Measurements from ENCODE around the gene TRDN.

Gene TRDN

GRCh38 chr6:123434186-123434585, 202.6 kb downstream of the TRDN start:
- H3K27ac ChIP-seq, result no peak overlapping the region
- DNase-seq (ENCODE audit: low read depth, low spot score), result no peak

GRCh38 chr6:123430970-123431369, 205.8 kb downstream of the TRDN start:
- no peak for DNase-seq (ENCODE audit: low read depth, low spot score)
- no peak overlapping the region for H3K27ac ChIP-seq

DNA sequence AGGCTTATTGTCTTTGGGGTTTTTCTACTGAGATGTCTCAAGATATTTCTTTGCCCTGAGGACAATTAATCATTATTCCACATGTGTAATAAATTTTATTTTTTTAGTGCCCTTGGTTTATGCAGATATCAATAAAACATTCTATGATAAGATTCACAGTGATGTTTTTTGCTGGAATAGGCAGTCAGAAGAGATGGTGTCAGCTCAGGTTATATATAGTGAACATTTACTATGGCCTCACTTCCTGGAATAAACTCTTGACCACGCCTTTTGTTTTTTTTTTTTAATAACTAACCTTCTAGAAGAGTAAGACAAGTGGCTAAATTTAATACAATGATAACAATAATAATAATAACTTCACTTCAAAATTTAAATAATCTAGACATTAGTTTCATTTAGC, 209.7 kb downstream of the TRDN start:
- H3K27ac ChIP-seq, result no peak overlapping the region
- no peak for DNase-seq (ENCODE audit: low read depth, low spot score)

GRCh38 chr6:123423130-123423529, 213.6 kb downstream of the TRDN start:
- H3K27ac ChIP-seq, result no peak overlapping the region
- no peak for DNase-seq (ENCODE audit: low read depth, low spot score)

DNA sequence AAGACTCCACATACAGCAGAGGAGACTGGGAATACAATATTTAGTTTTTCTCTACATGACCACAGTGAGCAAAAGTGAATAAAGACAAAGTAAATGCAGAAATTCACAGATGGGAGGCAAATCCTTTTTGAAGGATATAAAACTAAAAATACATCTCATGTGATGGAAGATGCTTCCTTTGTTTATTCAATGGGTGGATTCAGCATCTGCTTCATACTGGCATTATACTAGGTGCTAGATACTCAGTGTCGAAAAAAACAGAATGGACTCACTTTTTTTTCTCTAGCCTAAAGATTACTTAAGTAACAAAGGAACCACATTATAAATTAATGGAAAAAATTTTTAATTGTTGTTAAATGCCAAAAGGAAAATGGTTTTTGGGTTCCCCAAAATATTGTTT, 216.2 kb downstream of the TRDN start:
- H3K27ac ChIP-seq, result no peak overlapping the region
- no peak for DNase-seq (ENCODE audit: low read depth, low spot score)

DNA sequence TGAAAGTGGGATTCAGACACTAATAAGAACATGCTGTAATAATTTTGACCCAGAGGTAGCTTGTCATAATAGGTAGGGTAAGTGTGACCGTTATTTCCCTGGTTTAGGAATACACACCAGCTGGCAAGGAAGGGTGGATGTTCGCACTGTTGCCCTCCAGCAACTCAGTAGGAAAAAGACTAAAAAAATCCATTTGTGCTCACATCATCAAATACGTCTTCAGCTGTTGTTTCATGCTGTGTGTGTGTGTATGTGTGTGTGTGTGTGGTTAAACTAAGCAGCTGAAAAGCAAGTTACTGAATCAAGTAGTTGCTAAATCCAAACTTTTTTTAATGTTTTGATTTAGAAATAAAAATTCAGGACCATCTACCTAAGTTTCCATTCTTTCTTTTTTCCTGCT, 218.7 kb downstream of the TRDN start:
- DNase-seq (ENCODE audit: low read depth, low spot score), result no peak
- no peak overlapping the region for H3K27ac ChIP-seq

- no peak overlapping the region for H3K27ac ChIP-seq
Observed at GRCh38 chr6:123417535-123417934, 219.2 kb downstream of the TRDN start.

GRCh38 chr6:123415844-123416468, 220.8 kb downstream of the TRDN start:
- peak; percentile 2 for DNase-seq (ENCODE audit: low read depth, low spot score)

More at GRCh38 chr6:123417535-123417934, 219.2 kb downstream of the TRDN start:
- DNase-seq (ENCODE audit: low read depth, low spot score), result no peak

GRCh38 chr6:123404975-123405374, 231.8 kb downstream of the TRDN start:
- H3K27ac ChIP-seq, result no peak overlapping the region
- DNase-seq (ENCODE audit: low read depth, low spot score), result no peak

More at GRCh38 chr6:123415844-123416468, 220.8 kb downstream of the TRDN start:
- H3K27ac ChIP-seq, result no peak overlapping the region

- no peak for DNase-seq (ENCODE audit: low read depth, low spot score)
- no peak overlapping the region for H3K27ac ChIP-seq
Observed at GRCh38 chr6:123402052-123402451, 234.7 kb downstream of the TRDN start.

GRCh38 chr6:123398072-123398471, 238.7 kb downstream of the TRDN start:
- no peak for DNase-seq (ENCODE audit: low read depth, low spot score)
- no peak overlapping the region for H3K27ac ChIP-seq

- H3K27ac ChIP-seq, result no peak overlapping the region
- DNase-seq (ENCODE audit: low read depth, low spot score), result no peak
Observed at GRCh38 chr6:123393331-123393730, 243.4 kb downstream of the TRDN start.

GRCh38 chr6:123383718-123384117, 253.0 kb downstream of the TRDN start:
- H3K27ac ChIP-seq, result no peak overlapping the region
- DNase-seq (ENCODE audit: low read depth, low spot score), result no peak

DNA sequence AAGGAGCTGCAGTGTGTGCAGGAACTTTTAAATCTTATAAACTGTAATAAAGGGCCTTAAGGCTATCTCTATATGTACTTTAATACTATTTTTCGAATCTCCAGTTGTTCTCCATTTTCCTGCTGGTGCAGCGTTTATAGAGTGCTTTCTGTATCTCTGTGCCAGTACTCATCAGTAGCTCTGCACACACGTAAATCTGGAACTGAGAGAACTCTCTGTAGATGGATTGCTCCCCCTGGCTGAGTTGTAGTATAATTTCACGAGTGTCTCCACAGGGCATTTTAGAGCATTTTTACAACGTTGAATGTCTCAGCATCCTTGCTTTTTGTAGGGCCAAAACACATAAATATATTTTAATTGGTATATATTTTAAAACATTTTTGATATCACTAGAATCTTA, 256.5 kb downstream of the TRDN start:
- no peak overlapping the region for H3K27ac ChIP-seq
- no peak for DNase-seq (ENCODE audit: low read depth, low spot score)

DNA sequence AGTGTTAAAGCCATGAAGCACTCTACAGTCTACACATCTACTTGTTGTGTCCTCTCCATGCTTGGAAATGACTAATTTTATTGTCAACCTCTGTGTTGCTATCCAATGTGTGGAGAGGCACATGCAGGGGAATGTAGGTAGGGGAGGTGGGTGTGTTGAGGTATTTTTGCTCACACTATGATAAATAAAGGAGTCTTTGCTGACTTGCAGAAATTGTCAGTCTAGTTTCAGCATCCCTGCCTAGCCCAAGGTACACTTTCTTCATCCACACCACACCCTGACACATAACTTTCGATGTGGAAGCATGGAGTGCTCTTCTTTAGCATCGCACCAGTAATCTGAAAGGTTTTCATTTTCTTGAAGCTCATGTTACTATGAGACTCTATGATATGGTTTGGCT, 264.0 kb downstream of the TRDN start:
- H3K27ac ChIP-seq, result no peak overlapping the region
- DNase-seq (ENCODE audit: low read depth, low spot score), result no peak

GRCh38 chr6:123363912-123364311, 272.8 kb downstream of the TRDN start:
- no peak overlapping the region for H3K27ac ChIP-seq
- no peak for DNase-seq (ENCODE audit: low read depth, low spot score)

DNA sequence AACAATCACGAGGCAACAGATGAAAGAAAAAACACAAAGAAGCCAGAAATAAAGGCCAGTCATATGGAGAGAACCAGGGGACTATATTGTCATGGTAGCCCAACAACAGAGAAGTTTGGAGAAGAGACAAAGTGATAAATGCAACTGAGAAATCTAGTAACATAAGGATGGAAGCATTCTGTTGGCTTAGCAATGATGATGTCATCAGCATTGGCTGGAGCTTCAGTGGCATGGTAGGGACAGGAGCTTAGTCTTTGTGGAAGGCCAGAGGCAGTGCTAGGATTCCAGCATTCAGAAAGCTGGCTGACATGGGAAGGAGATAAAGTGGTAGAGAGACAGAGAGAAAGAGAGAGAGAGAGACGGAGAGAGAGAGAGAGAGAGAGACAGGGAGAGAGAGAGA, 276.4 kb downstream of the TRDN start:
- no peak overlapping the region for H3K27ac ChIP-seq
- DNase-seq (ENCODE audit: low read depth, low spot score), result no peak

GRCh38 chr6:123352705-123353104, 284.0 kb downstream of the TRDN start:
- no peak overlapping the region for H3K27ac ChIP-seq
- no peak for DNase-seq (ENCODE audit: low read depth, low spot score)

- DNase-seq (ENCODE audit: low read depth, low spot score), result no peak
- H3K27ac ChIP-seq, result no peak overlapping the region
Observed at GRCh38 chr6:123352279-123352678, 284.5 kb downstream of the TRDN start.

GRCh38 chr6:123343836-123344235, 292.9 kb downstream of the TRDN start:
- DNase-seq (ENCODE audit: low read depth, low spot score), result no peak

DNA sequence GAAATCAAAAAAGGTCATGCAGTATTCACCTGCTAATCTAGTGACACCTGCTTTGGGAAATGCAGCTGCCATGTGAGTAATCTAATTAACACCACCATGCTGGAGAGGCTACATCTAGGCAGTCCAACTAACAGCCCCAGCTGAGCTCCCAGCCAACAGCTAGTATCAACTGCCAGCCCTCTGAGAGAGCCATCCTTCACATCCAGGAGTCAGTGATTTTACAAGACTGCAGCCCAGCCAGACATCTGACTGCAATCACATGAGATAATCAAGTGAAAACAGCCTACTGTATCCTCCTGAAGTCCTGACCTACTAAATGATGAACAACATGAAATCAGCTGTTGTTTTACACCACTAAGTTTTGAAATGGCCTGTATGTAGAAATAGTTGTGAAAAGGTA, 298.4 kb downstream of the TRDN start:
- DNase-seq (ENCODE audit: low read depth, low spot score), result no peak

More at GRCh38 chr6:123343836-123344235, 292.9 kb downstream of the TRDN start:
- H3K27ac ChIP-seq, result no peak overlapping the region

DNA sequence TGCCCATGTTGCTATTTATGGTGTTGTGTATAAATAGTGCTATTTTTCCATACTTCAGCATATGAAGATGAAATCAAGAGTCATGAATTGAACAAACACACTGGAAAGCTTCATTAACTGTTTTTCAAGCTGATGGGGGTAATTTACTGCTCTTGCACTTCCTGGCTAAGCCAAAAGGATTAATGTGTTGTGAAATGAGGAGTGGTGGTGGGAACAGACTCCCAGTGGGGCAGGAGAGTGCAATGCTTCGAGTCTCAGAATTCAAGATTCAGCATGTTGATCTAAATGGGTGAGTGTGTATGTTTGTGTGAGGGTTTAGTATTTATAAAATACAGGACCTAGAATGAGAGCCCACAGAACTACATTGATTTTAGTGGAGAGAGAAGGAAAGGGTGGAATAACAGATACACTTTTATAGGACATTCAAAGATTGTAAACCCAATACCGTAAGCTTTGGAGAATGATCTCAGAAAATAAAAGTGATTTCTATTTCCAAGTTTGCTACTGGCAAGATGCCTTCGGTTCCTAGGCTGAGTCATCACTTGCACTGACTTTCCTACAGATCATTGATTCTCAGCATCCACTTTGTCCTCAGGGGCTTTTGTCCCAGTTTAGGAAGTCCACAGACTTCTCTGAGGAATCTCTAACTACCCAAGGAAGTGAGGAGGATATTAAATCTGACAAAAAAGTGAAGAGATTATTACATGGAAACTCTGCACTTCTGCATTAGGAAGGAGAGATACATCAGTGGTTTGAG, 303.6 kb downstream of the TRDN start:
- H3K27ac ChIP-seq, result no peak overlapping the region
- DNase-seq (ENCODE audit: low read depth, low spot score), result no peak

More for the DNA sequence above, 298.4 kb downstream of the TRDN start:
- no peak overlapping the region for H3K27ac ChIP-seq

All from epithelial cell of prostate (primary cell).